Measurements from ENCODE around the gene TTLL13. TPM values are rescaled to one million over a fixed set of nuclear protein-coding genes. Genes with fewer than 3 reads are reported as not detected.
"Not testable (repeated sequence)": the region's sequence is repeated elsewhere in the genome, so short reads cannot be mapped to it uniquely, and the experiment has no call there.

The TTLL13 gene
- total RNA-seq, 1 donor from 2014 or later, result not detected

GRCh38 chr15:90243943-90244639, 5.3 kb upstream of the TTLL13 start:
- peaks cover 26% of the 10 kb centered on the region for H3K36me3 ChIP-seq
- no peaks in the 10 kb centered on the region for H3K9me3 ChIP-seq
- intact Hi-C loops (cut with DNase I), result no loop called here
- H3K4me3 ChIP-seq, result no peak overlapping the region
- TF ChIP-seq, protein P1, sequence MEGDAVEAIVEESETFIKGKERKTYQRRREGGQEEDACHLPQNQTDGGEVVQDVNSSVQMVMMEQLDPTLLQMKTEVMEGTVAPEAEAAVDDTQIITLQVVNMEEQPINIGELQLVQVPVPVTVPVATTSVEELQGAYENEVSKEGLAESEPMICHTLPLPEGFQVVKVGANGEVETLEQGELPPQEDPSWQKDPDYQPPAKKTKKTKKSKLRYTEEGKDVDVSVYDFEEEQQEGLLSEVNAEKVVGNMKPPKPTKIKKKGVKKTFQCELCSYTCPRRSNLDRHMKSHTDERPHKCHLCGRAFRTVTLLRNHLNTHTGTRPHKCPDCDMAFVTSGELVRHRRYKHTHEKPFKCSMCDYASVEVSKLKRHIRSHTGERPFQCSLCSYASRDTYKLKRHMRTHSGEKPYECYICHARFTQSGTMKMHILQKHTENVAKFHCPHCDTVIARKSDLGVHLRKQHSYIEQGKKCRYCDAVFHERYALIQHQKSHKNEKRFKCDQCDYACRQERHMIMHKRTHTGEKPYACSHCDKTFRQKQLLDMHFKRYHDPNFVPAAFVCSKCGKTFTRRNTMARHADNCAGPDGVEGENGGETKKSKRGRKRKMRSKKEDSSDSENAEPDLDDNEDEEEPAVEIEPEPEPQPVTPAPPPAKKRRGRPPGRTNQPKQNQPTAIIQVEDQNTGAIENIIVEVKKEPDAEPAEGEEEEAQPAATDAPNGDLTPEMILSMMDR (IDR thresholded peaks at IDR 0.05), result no peak
- no peak for DNase-seq
- no peak for ATAC-seq
- no peaks in the 10 kb centered on the region for H3K27me3 ChIP-seq (ENCODE audit: low read depth)
- H3K27ac ChIP-seq, result no peak overlapping the region
- peaks cover 4% of the 10 kb centered on the region for H3K4me1 ChIP-seq

DNA sequence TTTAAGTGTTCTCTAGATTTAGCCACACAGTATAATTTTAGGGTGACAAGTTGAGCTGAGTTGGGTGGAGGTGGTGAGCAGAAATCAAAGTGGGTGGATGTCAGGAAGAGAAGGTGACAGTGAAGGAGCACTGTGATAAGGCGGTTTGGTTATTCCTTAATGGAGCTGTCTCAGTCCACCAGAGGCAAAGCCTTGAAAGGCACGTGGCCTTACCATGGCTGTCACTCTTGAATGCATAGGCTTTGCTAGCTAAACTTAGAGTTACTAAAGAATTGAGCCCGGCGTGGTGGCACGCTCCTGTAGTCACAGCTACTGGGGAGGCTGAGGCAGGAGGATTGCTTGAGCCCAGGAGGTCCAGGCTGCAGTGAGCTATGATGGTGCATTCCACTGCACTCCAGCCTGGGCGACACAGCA, 560 bp upstream of the TTLL13 start:
- H3K27ac ChIP-seq, result no peak overlapping the region

GRCh38 chr15:90257776-90258175, 8.4 kb downstream of the TTLL13 start:
- Histone ChIP-seq H3K4me3 (no peak overlapping the region), H3K9me3 (no peaks in the 10 kb centered on the region), H3K27ac (no peak overlapping the region), H3K27me3 (ENCODE audit: low read depth) (no peaks in the 10 kb centered on the region), H3K36me3 (no peaks in the 10 kb centered on the region), H3K4me1 (no peaks in the 10 kb centered on the region)
- no peak for DNase-seq
- ATAC-seq, result no peak
- intact Hi-C loops (cut with DNase I), result no loop called here
- TF ChIP-seq, protein P1 (IDR thresholded peaks at IDR 0.05), result no peak

More for the DNA sequence above, 560 bp upstream of the TTLL13 start:
- peak in 1 of 2 donors; percentile 18 for ATAC-seq
- intact Hi-C loops (cut with DNase I), result no loop called here
- no peak for DNase-seq
- H3K9me3 ChIP-seq, result no peaks in the 10 kb centered on the region
- no peaks in the 10 kb centered on the region for H3K36me3 ChIP-seq
- H3K27me3 ChIP-seq (ENCODE audit: low read depth), result no peaks in the 10 kb centered on the region
- H3K4me1 ChIP-seq, result peaks cover 12% of the 10 kb centered on the region
- H3K4me3 ChIP-seq, result peak overlapping the region; percentile 70
- TF ChIP-seq, protein P1 (IDR thresholded peaks at IDR 0.05), result no peak

DNA sequence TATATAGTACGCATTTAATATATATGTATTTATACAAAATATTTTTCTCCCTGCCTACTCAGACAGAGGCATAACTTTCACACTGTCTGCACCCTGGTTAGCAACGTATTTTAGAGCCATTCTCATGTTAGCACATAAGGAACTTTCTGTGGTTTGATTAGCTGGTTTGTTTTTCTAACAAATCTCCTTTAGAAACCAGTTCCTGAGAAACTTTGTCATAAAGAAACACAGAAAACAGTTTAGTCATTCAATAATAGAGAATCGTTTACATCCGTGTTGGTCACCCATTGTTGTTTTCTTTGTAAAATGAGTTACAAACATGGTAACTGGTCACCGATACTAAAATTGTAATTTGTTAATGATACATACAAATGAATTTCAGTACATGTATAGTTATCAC, 10.2 kb downstream of the TTLL13 start:
- Histone ChIP-seq H3K4me1 (peaks cover 5% of the 10 kb centered on the region), H3K4me3 (no peak overlapping the region), H3K9me3 (no peaks in the 10 kb centered on the region), H3K36me3 (no peaks in the 10 kb centered on the region), H3K27ac (no peak overlapping the region), H3K27me3 (ENCODE audit: low read depth) (no peaks in the 10 kb centered on the region)
- ATAC-seq (no peak), DNase-seq (no peak)
- intact Hi-C loops (cut with DNase I), result no loop called here
- TF ChIP-seq, protein P1 (IDR thresholded peaks at IDR 0.05), result no peak

- H3K36me3 ChIP-seq; H3K9me3 ChIP-seq; DNase-seq; H3K4me3 ChIP-seq; H3K4me1 ChIP-seq; H3K27ac ChIP-seq; intact Hi-C loops (cut with DNase I); H3K27me3 ChIP-seq (ENCODE audit: low read depth); ATAC-seq: not testable (repeated sequence)
These were observed 11.4 kb downstream of the TTLL13 start for GRCh38 chr15:90260731-90261130.

DNA sequence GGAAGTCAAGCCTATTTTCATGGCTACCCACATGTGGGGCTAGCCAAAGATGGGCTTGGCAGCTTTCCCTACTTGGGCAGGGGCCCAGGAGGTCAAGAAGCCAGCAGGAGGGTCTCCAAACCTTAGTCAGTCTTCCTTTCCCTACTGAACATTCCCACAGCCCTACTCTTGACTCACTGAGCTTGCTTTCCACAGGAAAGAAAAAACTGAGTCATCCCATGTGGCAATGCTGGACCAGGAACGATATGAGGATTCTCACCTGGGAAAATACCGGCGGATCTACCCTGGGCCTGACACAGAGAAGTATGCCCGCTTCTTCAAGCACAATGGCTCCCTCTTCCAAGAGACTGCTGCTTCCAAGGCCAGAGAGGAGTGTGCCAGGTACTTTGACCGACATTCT, 12.5 kb downstream of the TTLL13 start:
- H3K27ac ChIP-seq, result no peak overlapping the region
- H3K27me3 ChIP-seq (ENCODE audit: low read depth), result no peaks in the 10 kb centered on the region
- ATAC-seq (no peak), DNase-seq (no peak)
- intact Hi-C loops (cut with DNase I), result no loop called here
- TF ChIP-seq, protein P1 (IDR thresholded peaks at IDR 0.05), result no peak
- no peak overlapping the region for H3K4me3 ChIP-seq
- no peaks in the 10 kb centered on the region for H3K9me3 ChIP-seq
- H3K4me1 ChIP-seq, result peaks cover 13% of the 10 kb centered on the region
- no peaks in the 10 kb centered on the region for H3K36me3 ChIP-seq
